ENCODE data around the gene ITGAX.

Gene ITGAX

DNA sequence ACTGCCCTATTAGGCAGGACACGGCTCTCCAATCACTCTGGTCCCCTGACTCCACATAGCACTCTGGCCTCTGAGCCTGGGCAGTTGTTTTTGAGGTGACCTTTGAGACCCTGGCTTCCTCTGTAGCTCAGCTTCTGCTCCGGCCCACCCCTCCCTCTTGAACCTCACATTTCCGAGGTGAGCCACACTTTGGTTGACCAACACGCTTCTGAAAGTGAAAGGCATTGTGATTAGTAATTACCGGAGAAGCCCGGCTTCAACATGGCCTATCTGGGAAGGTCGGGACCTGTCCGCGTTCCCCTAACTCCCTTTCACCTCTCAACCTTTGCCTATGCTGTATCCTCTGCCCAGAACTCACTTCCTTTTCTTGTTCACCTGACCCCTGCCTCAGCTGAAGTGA, 10.3 kb upstream of the ITGAX start:
- Histone ChIP-seq H3K27me3 (no peaks in the 10 kb centered on the region), H3K9me3 (no peaks in the 10 kb centered on the region), H3K36me3 (no peaks in the 10 kb centered on the region), H3K4me1 (no peaks in the 10 kb centered on the region), H3K4me3 (ENCODE audit: low read depth, low read length) (no peak overlapping the region)
- no peak for DNase-seq
- TF ChIP-seq, protein P1, sequence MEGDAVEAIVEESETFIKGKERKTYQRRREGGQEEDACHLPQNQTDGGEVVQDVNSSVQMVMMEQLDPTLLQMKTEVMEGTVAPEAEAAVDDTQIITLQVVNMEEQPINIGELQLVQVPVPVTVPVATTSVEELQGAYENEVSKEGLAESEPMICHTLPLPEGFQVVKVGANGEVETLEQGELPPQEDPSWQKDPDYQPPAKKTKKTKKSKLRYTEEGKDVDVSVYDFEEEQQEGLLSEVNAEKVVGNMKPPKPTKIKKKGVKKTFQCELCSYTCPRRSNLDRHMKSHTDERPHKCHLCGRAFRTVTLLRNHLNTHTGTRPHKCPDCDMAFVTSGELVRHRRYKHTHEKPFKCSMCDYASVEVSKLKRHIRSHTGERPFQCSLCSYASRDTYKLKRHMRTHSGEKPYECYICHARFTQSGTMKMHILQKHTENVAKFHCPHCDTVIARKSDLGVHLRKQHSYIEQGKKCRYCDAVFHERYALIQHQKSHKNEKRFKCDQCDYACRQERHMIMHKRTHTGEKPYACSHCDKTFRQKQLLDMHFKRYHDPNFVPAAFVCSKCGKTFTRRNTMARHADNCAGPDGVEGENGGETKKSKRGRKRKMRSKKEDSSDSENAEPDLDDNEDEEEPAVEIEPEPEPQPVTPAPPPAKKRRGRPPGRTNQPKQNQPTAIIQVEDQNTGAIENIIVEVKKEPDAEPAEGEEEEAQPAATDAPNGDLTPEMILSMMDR (IDR thresholded peaks at IDR 0.05; ENCODE audit: low read depth, low read length) = no peak

DNA sequence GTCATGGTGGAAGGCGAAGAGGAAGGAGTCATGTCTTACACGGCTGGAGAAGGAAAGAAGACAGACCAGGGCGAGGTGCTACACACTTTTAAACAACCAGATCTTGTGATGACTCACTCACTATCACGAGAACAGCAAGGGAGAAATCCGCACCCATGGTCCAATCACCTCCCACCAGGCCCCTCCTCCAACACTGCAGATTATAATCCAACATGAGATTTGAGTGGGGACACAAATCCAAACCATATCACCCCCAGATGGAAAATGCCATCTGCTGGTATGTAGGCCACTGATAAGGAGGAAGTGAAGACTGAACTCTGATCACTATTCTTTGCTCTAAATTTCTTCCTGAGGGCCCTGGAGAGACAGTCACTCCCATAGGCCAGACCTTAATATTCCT, 7.5 kb upstream of the ITGAX start:
- TF ChIP-seq, protein P1 (IDR thresholded peaks at IDR 0.05; ENCODE audit: low read depth, low read length) = no peak
- no peak overlapping the region for H3K4me3 ChIP-seq (ENCODE audit: low read depth, low read length)
- H3K27me3 ChIP-seq = no peaks in the 10 kb centered on the region
- no peaks in the 10 kb centered on the region for H3K4me1 ChIP-seq
- DNase-seq = no peak
- H3K36me3 ChIP-seq = no peaks in the 10 kb centered on the region
- no peaks in the 10 kb centered on the region; the same call in 1 of the 2 replicates for H3K9me3 ChIP-seq

DNA sequence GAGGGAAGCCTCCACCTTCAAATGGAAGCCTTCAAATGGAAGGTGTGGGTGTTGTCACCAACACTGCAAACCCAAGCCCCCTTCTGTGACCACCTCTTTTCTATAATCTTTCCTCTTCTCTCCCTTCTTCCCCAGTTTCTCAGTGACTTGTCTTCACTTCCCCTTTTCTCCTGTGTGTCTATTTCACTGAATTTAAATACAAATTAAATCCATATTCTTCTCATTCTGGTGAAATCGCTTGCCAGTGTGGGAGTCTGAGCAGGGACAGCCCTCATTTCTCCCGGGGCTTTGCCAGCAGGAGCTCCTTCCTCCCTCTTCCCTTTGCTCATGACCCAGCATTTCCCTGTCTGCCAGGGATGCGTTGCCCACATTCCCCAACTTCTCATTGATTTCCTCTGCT, 6.4 kb upstream of the ITGAX start:
- Histone ChIP-seq H3K4me3 (ENCODE audit: low read depth, low read length) (no peak overlapping the region), H3K27me3 (no peaks in the 10 kb centered on the region), H3K4me1 (no peaks in the 10 kb centered on the region), H3K36me3 (no peaks in the 10 kb centered on the region), H3K9me3 (no peaks in the 10 kb centered on the region; the same call in 1 of the 2 replicates)
- no peak for DNase-seq
- TF ChIP-seq, protein P1 (IDR thresholded peaks at IDR 0.05; ENCODE audit: low read depth, low read length) = no peak

DNA sequence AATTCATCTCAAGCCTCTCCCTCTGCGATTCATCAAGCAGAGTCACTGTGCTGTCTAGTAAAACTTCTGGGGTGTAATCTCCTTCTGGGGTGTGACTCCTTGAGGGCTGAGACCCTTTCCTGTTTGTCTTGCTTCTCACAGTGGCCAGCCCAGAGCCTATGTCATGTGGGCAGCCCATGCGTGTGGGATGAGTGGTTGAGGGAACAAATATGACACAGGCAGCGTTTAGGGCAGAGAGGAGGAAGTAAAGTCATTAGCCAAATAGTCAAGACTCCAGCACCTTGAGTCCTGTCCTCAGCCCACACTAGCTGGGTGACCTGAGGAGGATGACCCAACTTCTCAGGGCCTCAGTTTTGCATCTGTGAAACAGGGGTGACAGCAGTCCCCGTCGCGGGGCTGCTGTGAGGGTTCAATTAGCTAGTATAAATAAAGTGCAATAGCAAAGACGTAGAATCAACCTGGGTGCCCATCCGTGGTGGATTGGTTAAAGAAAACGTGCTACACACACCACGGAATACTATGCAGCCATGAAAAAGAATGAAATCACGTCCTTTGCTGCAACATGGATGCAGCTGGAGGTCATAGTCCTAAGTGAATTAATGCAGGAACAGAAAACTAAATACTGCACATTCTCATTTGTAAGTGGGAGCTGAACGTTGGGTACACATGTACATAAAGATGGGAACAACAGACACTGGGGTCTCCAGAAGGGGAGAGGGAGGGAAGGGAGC, 4.5 kb upstream of the ITGAX start:
- H3K4me3 ChIP-seq (ENCODE audit: low read depth, low read length) = no peak overlapping the region
- no peaks in the 10 kb centered on the region for H3K27me3 ChIP-seq
- no peak for DNase-seq
- no peaks in the 10 kb centered on the region for H3K4me1 ChIP-seq
- TF ChIP-seq, protein P1 (IDR thresholded peaks at IDR 0.05; ENCODE audit: low read depth, low read length) = no peak
- H3K9me3 ChIP-seq = no peaks in the 10 kb centered on the region; the same call in 1 of the 2 replicates
- no peaks in the 10 kb centered on the region for H3K36me3 ChIP-seq

DNA sequence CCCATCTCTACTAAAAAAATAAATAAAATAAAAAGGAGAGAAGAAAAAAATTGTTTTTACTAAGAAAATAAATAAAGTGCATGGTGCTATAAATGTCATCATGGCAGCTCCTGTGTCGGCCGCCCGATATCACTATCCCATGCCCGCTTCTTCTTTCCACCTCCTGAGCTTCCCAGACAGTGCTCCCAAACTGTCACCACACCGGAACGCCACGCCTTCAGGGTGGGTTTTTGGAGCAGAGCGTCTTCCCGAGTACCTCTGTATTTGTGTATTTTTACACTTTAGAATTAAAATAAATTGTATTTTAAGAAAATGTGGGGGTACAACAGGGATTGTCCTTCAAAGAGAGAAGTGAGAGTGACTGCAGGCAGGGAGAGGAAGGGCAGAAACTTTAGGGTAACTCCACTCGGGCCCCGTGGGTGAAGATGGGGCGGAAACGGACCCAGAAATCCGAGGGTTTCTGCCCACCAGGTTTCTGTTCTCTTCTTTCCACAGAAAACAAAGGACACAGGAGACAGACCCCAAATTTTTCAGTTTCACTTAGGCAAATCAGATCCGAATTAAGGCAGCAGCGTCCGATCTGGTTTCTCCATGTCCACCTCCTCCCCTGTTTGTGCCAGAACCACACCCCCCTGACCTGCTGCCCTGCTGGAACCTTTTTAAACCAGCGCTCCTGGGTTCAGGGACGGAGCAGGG, 3.6 kb upstream of the ITGAX start:
- no peak for DNase-seq
- TF ChIP-seq, protein P1 (IDR thresholded peaks at IDR 0.05; ENCODE audit: low read depth, low read length) = no peak
- no peaks in the 10 kb centered on the region for H3K36me3 ChIP-seq
- no peaks in the 10 kb centered on the region for H3K4me1 ChIP-seq
- H3K27me3 ChIP-seq = no peaks in the 10 kb centered on the region
- no peak overlapping the region for H3K4me3 ChIP-seq (ENCODE audit: low read depth, low read length)
- H3K9me3 ChIP-seq = no peaks in the 10 kb centered on the region; the same call in 1 of the 2 replicates

DNA sequence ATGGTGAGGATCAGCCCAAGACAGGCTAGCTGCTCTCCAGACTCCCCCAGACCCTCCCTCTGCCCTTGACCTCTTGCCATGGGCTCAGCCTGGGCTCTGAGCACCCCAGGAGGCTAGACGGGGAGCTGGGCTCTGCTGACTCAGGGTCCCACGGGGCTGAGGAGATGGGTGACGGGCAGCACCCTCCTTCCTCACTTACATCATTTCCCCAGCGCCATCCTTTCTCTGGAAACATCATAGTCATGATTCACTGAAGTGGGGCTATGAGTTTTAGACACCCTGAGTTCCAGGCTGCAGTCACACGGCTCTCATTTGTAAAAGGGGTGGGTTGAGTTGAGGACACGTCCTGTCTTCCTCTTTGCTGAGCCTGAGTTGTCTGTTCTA, 3.0 kb upstream of the ITGAX start:
- H3K36me3 ChIP-seq = no peaks in the 10 kb centered on the region
- H3K9me3 ChIP-seq = no peaks in the 10 kb centered on the region; the same call in 1 of the 2 replicates
- H3K27me3 ChIP-seq = no peaks in the 10 kb centered on the region
- H3K4me3 ChIP-seq (ENCODE audit: low read depth, low read length) = no peak overlapping the region
- no peak for DNase-seq
- TF ChIP-seq, protein P1 (IDR thresholded peaks at IDR 0.05; ENCODE audit: low read depth, low read length) = no peak
- no peaks in the 10 kb centered on the region for H3K4me1 ChIP-seq

Data from BE2C (cell line).